K562 (cell line): ENCODE measurements around the gene KISS1R. TPM values are rescaled to one million over a fixed set of nuclear protein-coding genes. Genes with fewer than 3 reads are reported as not detected.

ENCODE experiments used
- BDP1 ChIP-seq: IDR thresholded peaks from 3 replicates; pipeline ENCODE4 v1.6.1; 2011; ENCODE audit not compliant: insufficient read length, insufficient read depth
- C11orf30 ChIP-seq: fragments of 450-650 bp; IDR thresholded peaks from 2 replicates; pipeline ENCODE4 v1.6.1; 2016; ENCODE audit warnings: low read depth, mild to moderate bottlenecking
- HEY1 ChIP-seq: fragments of 250-450 bp; sonication (Bioruptor Pico); IDR thresholded peaks from 2 replicates; pipeline ENCODE4 v1.5.0; 2020; ENCODE audit warnings: mild to moderate bottlenecking, moderate library complexity, borderline replicate concordance
- MEF2D ChIP-seq: conservative IDR thresholded peaks from 2 replicates; pipeline ENCODE4 v1.6.1; 2016; ENCODE audit warnings: low read depth, missing genetic modification characterization, missing compliant biosample characterization
- MYNN ChIP-seq, 2 experiments: sonication (generic); formaldehyde crosslinking in 1 of 2; IDR thresholded peaks; 2 replicates each; pipeline versions ENCODE4 v1.5.0 to v1.6.1; 2016 to 2020; ENCODE audit warnings: antibody characterized with exemption in 1 of 2, missing genetic modification reagents in 1 of 2
- NFRKB ChIP-seq: fragments of 450-650 bp; IDR thresholded peaks from 2 replicates; pipeline ENCODE4 v1.6.1; 2016; ENCODE audit warnings: low read depth
- PHF21A ChIP-seq: fragments of 450-650 bp; IDR thresholded peaks from 2 replicates; pipeline ENCODE4 v1.6.1; 2017; ENCODE audit warnings: low read depth, borderline replicate concordance
- PTBP1 ChIP-seq: fragments of 200-400 bp; formaldehyde crosslinking; IDR thresholded peaks from 2 replicates; pipeline ENCODE4 v1.6.1; 2017; ENCODE audit warnings: low read depth, low read length
- RHOXF2B ChIP-seq: fragments of 250-450 bp; sonication (Bioruptor Pico); conservative IDR thresholded peaks from 2 replicates; pipeline ENCODE4 v1.5.1; 2021
- SIRT6 ChIP-seq: IDR thresholded peaks from one replicate; pipeline ENCODE4 v1.6.1; 2012; ENCODE audit warnings: low read depth, mild to moderate bottlenecking, control low read depth, inconsistent platforms, low read length, moderate library complexity
- SMARCA4 ChIP-seq: fragments of 450-650 bp; IDR thresholded peaks from 2 replicates; pipeline ENCODE4 v1.6.1; 2016
- SP2 ChIP-seq: IDR thresholded peaks from 2 replicates; pipeline ENCODE4 v1.6.1; 2011; ENCODE audit warnings: mild to moderate bottlenecking, low read depth, low read length, moderate library complexity; ENCODE audit not compliant: poor library complexity, severe bottlenecking; ENCODE audit errors: extremely low read depth
- SPI1 ChIP-seq: IDR thresholded peaks from 2 replicates; pipeline ENCODE4 v1.6.1; 2011; ENCODE audit warnings: low read depth, low read length, control low read depth, borderline replicate concordance
- TBL1XR1 ChIP-seq, 2 experiments: IDR thresholded peaks; 2 replicates each; pipeline ENCODE4 v1.6.1; 2012; ENCODE audit warnings: improper control_type of control experiment in 2 of 2, low read length in 2 of 2, mild to moderate bottlenecking in 1 of 2
- TCFL5 ChIP-seq: fragments of 250-450 bp; sonication (Bioruptor Pico); conservative IDR thresholded peaks from 2 replicates; pipeline ENCODE4 v1.6.1; 2021; ENCODE audit warnings: mild to moderate bottlenecking, moderate library complexity, matching md5 sums
- TRIM25 ChIP-seq: fragments of 450-650 bp; IDR thresholded peaks from 2 replicates; pipeline ENCODE4 v1.7.0; 2016; ENCODE audit warnings: borderline replicate concordance
- ZBTB1 ChIP-seq: sonication (generic); formaldehyde crosslinking; IDR thresholded peaks from 2 replicates; pipeline ENCODE4 v1.8.1; 2023; ENCODE audit warnings: missing genetic modification reagents, low read depth, mild to moderate bottlenecking, borderline replicate concordance
- ZBTB33 ChIP-seq: sonication (generic); formaldehyde crosslinking; IDR thresholded peaks from 2 replicates; pipeline ENCODE4 v1.8.1; 2023; ENCODE audit warnings: mild to moderate bottlenecking, missing genetic modification reagents
- ZBTB7A ChIP-seq: IDR thresholded peaks from 2 replicates; pipeline ENCODE4 v1.6.1; 2011; ENCODE audit warnings: low read depth, mild to moderate bottlenecking, low read length, moderate library complexity, borderline replicate concordance; ENCODE audit not compliant: control insufficient read depth
- ZBTB8A ChIP-seq: fragments of 450-650 bp; IDR thresholded peaks from 2 replicates; pipeline ENCODE4 v1.6.1; 2018; ENCODE audit warnings: mild to moderate bottlenecking, moderate library complexity; ENCODE audit not compliant: partially characterized antibody
- ZNF133 ChIP-seq: fragments of 250-450 bp; sonication (Bioruptor Pico); IDR thresholded peaks from 2 replicates; pipeline ENCODE4 v1.4.0; 2020; ENCODE audit warnings: mild to moderate bottlenecking
- ZNF217 ChIP-seq: sonication (generic); formaldehyde crosslinking; IDR thresholded peaks from 2 replicates; pipeline ENCODE4 v1.8.0; 2022; ENCODE audit warnings: mild to moderate bottlenecking, missing genetic modification reagents
- ZNF785 ChIP-seq: fragments of 250-450 bp; sonication (Bioruptor Pico); IDR thresholded peaks from 2 replicates; pipeline ENCODE4 v1.4.0; 2020; ENCODE audit warnings: mild to moderate bottlenecking
- polyA plus RNA-seq, 8 experiments: library from polyadenylated mRNA; depleted of rRNA in 4 of 8; stranded (reverse) in 5 of 8; unstranded in 3 of 8; fragments of >200 nt; fragmentation: Nextera tagmentation in 2 of 8; fragmentation: Illumina TruSeq in 1 of 8; extraction: Ambion mirVana in 2 of 8; extraction: Trizol in 1 of 8; gene quantifications; 2 replicates each; pipeline versions ENCODE4 v1.2.1 to v1.2.3, GENCODE V29; 2011 to 2014; ENCODE audit warnings: inconsistent platforms in 1 of 8, missing spikeins in 1 of 8
- total RNA-seq, 7 experiments: library from RNA; depleted of rRNA in 6 of 7; stranded (reverse); fragments of >200 nt in 6 of 7; fragmentation: Illumina TruSeq in 2 of 7; extraction: Trizol in 2 of 7; gene quantifications; 2 replicates each; pipeline versions ENCODE4 v1.2.1 to v1.2.3, GENCODE V29; 2011 to 2021; ENCODE audit warnings: low replicate concordance in 1 of 7
- TF ChIP-seq, protein P1 (sequence below): fragments of 450-650 bp; IDR thresholded peaks from 2 replicates; pipeline ENCODE4 v1.6.1; 2016

KISS1R gene
- total and polyA plus RNA-seq, 9 of the 15 experiments (the other 6 are each of a cell fraction or from before 2014, with no cell fraction given): 0.37 to 39.4 (median 2.0) TPM

DNA sequence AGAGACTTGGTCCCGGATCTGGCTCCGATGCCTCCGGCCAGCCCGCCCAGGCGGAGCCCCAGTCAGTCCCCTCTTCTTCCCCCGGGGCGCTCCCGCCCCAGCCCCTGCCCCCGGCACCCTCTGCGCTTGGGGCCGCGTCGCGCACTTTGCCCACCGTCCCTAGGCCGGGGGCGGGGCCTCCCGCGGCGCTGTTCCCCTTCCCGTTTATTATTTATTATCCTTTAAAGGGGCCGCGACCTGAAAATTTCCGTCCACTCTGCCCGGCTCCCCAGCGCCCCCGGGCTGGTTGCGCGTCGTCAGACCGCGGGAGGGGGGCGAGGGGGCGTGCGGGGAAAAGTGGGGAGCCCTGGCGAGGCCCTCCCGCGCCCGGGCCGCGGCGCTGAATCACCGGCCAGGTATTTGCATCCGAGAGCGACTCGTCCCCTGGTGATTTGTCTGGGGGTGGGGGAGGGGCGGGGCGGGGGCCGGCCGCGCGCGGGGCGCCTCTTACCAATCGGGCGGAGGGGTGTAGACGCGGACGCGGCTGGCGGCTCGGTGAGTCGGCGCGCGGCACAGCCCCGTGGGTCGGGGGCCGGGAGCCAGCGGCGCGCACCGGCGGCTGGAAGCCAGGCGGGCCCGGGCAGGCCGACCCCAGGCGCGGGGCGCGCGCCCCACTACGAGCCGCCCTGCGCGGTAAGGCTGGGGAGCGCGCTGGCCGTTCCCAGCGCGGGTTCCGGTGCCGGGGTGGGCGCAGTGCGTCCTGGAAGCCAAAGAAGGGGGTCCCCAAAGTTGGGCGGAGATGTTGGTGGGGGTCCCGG, 8.6 kb downstream of the KISS1R start, which contains the start of gene ARID3A (continued):
- TF ChIP-seq TCFL5 (CRISPR knock-in tag) (no peak), C11orf30 (no peak), ZBTB8A (no peak), ZNF217 (no peak), MYNN (IDR thresholded peaks at IDR 0.05) (no peak), MYNN (CRISPR knock-in tag; IDR thresholded peaks at IDR 0.05) (no peak), ZNF785 (CRISPR knock-in tag) (no peak), ZNF133 (CRISPR knock-in tag) (no peak), TRIM25 (no peak), ZBTB7A (peak; percentile 49; the same call in 1 of the 2 replicates), SIRT6 (no peak), MEF2D (tag) (no peak), RHOXF2B (CRISPR knock-in tag) (no peak), SPI1 (peak; percentile 75), PTBP1 (no peak), BDP1 (no peak), TBL1XR1 (IDR thresholded peaks at IDR 0.05; ENCODE audit: low read length in 2 of 2) (no peak), NFRKB (no peak), ZBTB1 (CRISPR knock-in tag) (no peak), ZBTB33 (CRISPR knock-in tag) (no peak), SMARCA4 (0 out of 2 replicates have a peak, but pooled peaks have one; percentile 15), HEY1 (no peak), PHF21A (no peak), SP2 (no peak)
- TF ChIP-seq, protein P1, sequence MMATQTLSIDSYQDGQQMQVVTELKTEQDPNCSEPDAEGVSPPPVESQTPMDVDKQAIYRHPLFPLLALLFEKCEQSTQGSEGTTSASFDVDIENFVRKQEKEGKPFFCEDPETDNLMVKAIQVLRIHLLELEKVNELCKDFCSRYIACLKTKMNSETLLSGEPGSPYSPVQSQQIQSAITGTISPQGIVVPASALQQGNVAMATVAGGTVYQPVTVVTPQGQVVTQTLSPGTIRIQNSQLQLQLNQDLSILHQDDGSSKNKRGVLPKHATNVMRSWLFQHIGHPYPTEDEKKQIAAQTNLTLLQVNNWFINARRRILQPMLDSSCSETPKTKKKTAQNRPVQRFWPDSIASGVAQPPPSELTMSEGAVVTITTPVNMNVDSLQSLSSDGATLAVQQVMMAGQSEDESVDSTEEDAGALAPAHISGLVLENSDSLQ: peak; percentile 76
